ENCODE results near the gene HSPB2. TPM values are rescaled to one million over a fixed set of nuclear protein-coding genes. Genes with fewer than 3 reads are reported as not detected.

The HSPB2 gene
- polyA plus RNA-seq, 12 donors: 8.3 to 92.5 (median 77.4) TPM; not detected in 1

Other genes with a start within 250 kb of the HSPB2 start
- gene PPP2R1B, start 146.3 kb upstream of the HSPB2 start, polyA plus RNA-seq (ENCODE audit: insufficient read length in 12 of 12): 10 to 100 TPM in 10 of 12 donors, 1 to 10 TPM in 1, not detected in 1; 9.0 to 16.4 (median 13.7) TPM
- 10 to 100 TPM in 11 of 12 donors, not detected in 1; 18.9 to 38.9 (median 32.4) TPM for gene ALG9, start 41.2 kb upstream of the HSPB2 start, polyA plus RNA-seq (ENCODE audit: insufficient read length in 12 of 12)
- gene FDXACB1, start 33.6 kb upstream of the HSPB2 start, polyA plus RNA-seq (ENCODE audit: insufficient read length in 12 of 12): 1 to 10 TPM in 10 of 12 donors, not detected in 2; 1.5 to 3.1 (median 2.3) TPM
- 10 to 100 TPM in 10 of 12 donors, not detected in 2; 14.7 to 37.2 (median 19.7) TPM for gene CFAP68, start 33.2 kb upstream of the HSPB2 start, polyA plus RNA-seq (ENCODE audit: insufficient read length in 12 of 12)
- gene CRYAB, start 964 bp upstream of the HSPB2 start, polyA plus RNA-seq (ENCODE audit: insufficient read length in 12 of 12): 100 to 1,000 TPM in 11 of 12 donors, not detected in 1; 267 to 838 (median 710) TPM
- 1 to 10 TPM in 9 of 12 donors, under 1 TPM in 1, not detected in 2; 0.88 to 4.8 (median 3.0) TPM for gene C11orf52, start 6.2 kb downstream of the HSPB2 start, polyA plus RNA-seq (ENCODE audit: insufficient read length in 12 of 12)
- 10 to 100 TPM in 11 of 12 donors, not detected in 1; 16.5 to 27.2 (median 20.5) TPM for gene DIXDC1, start 24.6 kb downstream of the HSPB2 start, polyA plus RNA-seq (ENCODE audit: insufficient read length in 12 of 12)
- gene DLAT, start 112.7 kb downstream of the HSPB2 start, polyA plus RNA-seq (ENCODE audit: insufficient read length in 12 of 12): 10 to 100 TPM in 11 of 12 donors, not detected in 1; 28.1 to 50.9 (median 41.8) TPM
- gene PIH1D2, start 161.3 kb downstream of the HSPB2 start, polyA plus RNA-seq (ENCODE audit: insufficient read length in 12 of 12): 1 to 10 TPM in 9 of 12 donors, under 1 TPM in 1, not detected in 2; 0.72 to 4.1 (median 1.2) TPM
- 10 to 100 TPM in 11 of 12 donors, not detected in 1; 18.4 to 56.7 (median 30.3) TPM for gene NKAPD1, start 161.6 kb downstream of the HSPB2 start, polyA plus RNA-seq (ENCODE audit: insufficient read length in 12 of 12)
- 10 to 100 TPM in 11 of 12 donors, not detected in 1; 21.0 to 63.8 (median 51.7) TPM for gene TIMM8B, start 174.0 kb downstream of the HSPB2 start, polyA plus RNA-seq (ENCODE audit: insufficient read length in 12 of 12)
- 100 to 1,000 TPM in 7 of 12 donors, 10 to 100 TPM in 4, not detected in 1; 52.2 to 127 (median 109) TPM for gene SDHD, start 174.1 kb downstream of the HSPB2 start, polyA plus RNA-seq (ENCODE audit: insufficient read length in 12 of 12)

Measured in muscle of arm (tissue), 12 donors.